Spleen (tissue), 11 donors: Measurements from ENCODE around the gene ZNF814. TPM values are rescaled to one million over a fixed set of nuclear protein-coding genes. Genes with fewer than 3 reads are reported as not detected.
"Not testable (repeated sequence)": the region's sequence is repeated elsewhere in the genome, so short reads cannot be mapped to it uniquely, and the experiment has no call there.

Source experiments
- DNase-seq: peaks from one replicate; pipeline ENCODE4 v3.0.0-alpha.2; 2020
- H3K27ac ChIP-seq, 8 donors: fragments of 200-600 bp; sonication (generic) in 7 of 8; 1 replicate in 4 of 8; 2 replicates in 4 of 8; pipeline versions ENCODE4 v1.5.0 to v1.8.0; 2016 to 2021; ENCODE audit warnings: inconsistent platforms in 4 of 8, mild to moderate bottlenecking in 4 of 8, moderate library complexity in 1 of 8
- H3K27me3 ChIP-seq, 7 donors: fragments of 200-600 bp; sonication (generic) in 6 of 7; replicated peaks in 1 of 7; 1 replicate in 4 of 7; 2 replicates in 3 of 7; pipeline versions ENCODE4 v1.5.0 to v1.8.0; 2016 to 2021; ENCODE audit warnings: inconsistent platforms in 3 of 7, mild to moderate bottlenecking in 1 of 7
- H3K36me3 ChIP-seq, 6 donors: fragments of 200-600 bp; sonication (generic) in 5 of 6; 1 replicate in 4 of 6; 2 replicates in 2 of 6; pipeline versions ENCODE4 v1.5.0 to v1.8.0; 2016 to 2021; ENCODE audit warnings: inconsistent platforms in 2 of 6
- H3K4me1 ChIP-seq, 6 donors: fragments of 200-600 bp; sonication (generic) in 5 of 6; 1 replicate in 3 of 6; 2 replicates in 3 of 6; pipeline versions ENCODE4 v1.5.0 to v1.8.0; 2016 to 2021; ENCODE audit warnings: inconsistent platforms in 3 of 6
- H3K4me3 ChIP-seq, 8 donors: fragments of 200-600 bp; sonication (generic) in 7 of 8; 1 replicate in 4 of 8; 2 replicates in 4 of 8; pipeline versions ENCODE4 v1.5.0 to v1.8.0; 2016 to 2021; ENCODE audit warnings: inconsistent platforms in 4 of 8, mild to moderate bottlenecking in 4 of 8, moderate library complexity in 2 of 8
- H3K9me3 ChIP-seq, 8 donors: fragments of 200-600 bp; sonication (generic) in 7 of 8; 1 replicate in 4 of 8; 2 replicates in 4 of 8; pipeline versions ENCODE4 v1.5.0 to v1.8.0; 2016 to 2021; ENCODE audit warnings: inconsistent platforms in 4 of 8
- CTCF ChIP-seq, 11 experiments: fragments of 200-600 bp in 7 of 11; fragments of 450-650 bp in 4 of 11; sonication (generic) in 4 of 11; IDR thresholded peaks in 8 of 11; conservative IDR thresholded peaks in 3 of 11; 1 replicate in 7 of 11; 2 replicates in 4 of 11; pipeline versions ENCODE4 v1.4.0 to v1.8.0; 2016 to 2021; ENCODE audit warnings: antibody characterized with exemption in 11 of 11, inconsistent platforms in 4 of 11, mild to moderate bottlenecking in 1 of 11
- POLR2A ChIP-seq, 3 donors: fragments of 450-650 bp; IDR thresholded peaks; one replicate each; pipeline ENCODE4 v1.5.1; 2017; ENCODE audit warnings: antibody characterized with exemption in 3 of 3, mild to moderate bottlenecking in 1 of 3
- POLR2AphosphoS5 ChIP-seq, 3 donors: sonication (generic); formaldehyde crosslinking; IDR thresholded peaks; one replicate each; pipeline ENCODE4 v1.5.1; 2017; ENCODE audit warnings: antibody characterized with exemption in 3 of 3
- WGBS, 5 donors: extraction: QIAGEN DNeasy Blood & Tissue Kit in 3 of 5; methylation state at CpG; one replicate each; pipeline versions ENCODE4 v1.1.5 to v1.1.7; 2013 to 2018; 5-methylcytosine and 5-hydroxymethylcytosine counted together
- intact Hi-C: fragments of 100-400 bp; cut with DNase I; formaldehyde crosslinking; loops from one replicate; pipeline ENCODE4 v1.15.0; 2023; ENCODE audit warnings: low total_unique reads
- polyA plus RNA-seq, 3 donors: library from polyadenylated mRNA; stranded (reverse); fragments of 200-250 nt; gene quantifications; one replicate each; pipeline ENCODE4 v1.2.1, GENCODE V29; 2013
- total RNA-seq, 7 donors: library from RNA; depleted of rRNA in 3 of 7; stranded (reverse); fragments of >200 nt in 3 of 7; fragmentation: NEBNext Ultra II Directional in 4 of 7; extraction: Animal tissue kit (Norgen Biotek cat#: 25700) in 4 of 7; gene quantifications; one replicate each; pipeline versions ENCODE4 v1.1.0 to v1.2.1, GENCODE V29; 2016 to 2021
- donor health status: healthy with polysubstance abuse.
- donor health status: DM: no; HTN: no; CAD: no; lungs with moderate emphysema.
- donor health status: DM: no; HTN: no; CAD: no.
- donor health status: Bipolar disorder and iron deficiency.
- donor health status: healthy.
- donor health status: DM: no; HTN: no; CAD: no.
- donor health status: DM: yes; HTN: yes; CAD: no.

The ZNF814 gene
- total and polyA plus RNA-seq, 10 donors = 15.4 to 48.1 (median 30.7) TPM

- H3K4me3 ChIP-seq = peak within 1 kb of the TSS; percentile 5 to 68 (median 38)
- peaks cover 0 to 26% (median 11%) of the 10 kb centered on the region in 6 donors for H3K4me1 ChIP-seq
- WGBS, 5 donors = 46 to 77% (median 49%) methylated on average over 14 to 22 of the region's 22 CpGs
Observed at GRCh38 chr19:57830071-57830602, 58.7 kb downstream of the ZNF814 start, which contains the start of gene ZNF587B. ZNF587B (plus strand) TSS chr19:57830299; CDS start chr19:57830529, 230 bp downstream.

GRCh38 chr19:57829316-57829715, 59.5 kb downstream of the ZNF814 start:
- intact Hi-C loops = no loop called here
- H3K36me3 ChIP-seq = peaks cover 0 to 46% (median 2%) of the 10 kb centered on the region in 6 donors
- no peak overlapping the region for H3K4me3 ChIP-seq
- peak overlapping the region in 1 of 8 donors; percentile 76 for H3K27ac ChIP-seq
- no peaks in the 10 kb centered on the region for H3K27me3 ChIP-seq
- no peak for TF ChIP-seq POLR2AphosphoS5 (IDR thresholded peaks at IDR 0.05)
- no peak for TF ChIP-seq CTCF (IDR thresholded peaks at IDR 0.05 in 8 of 11, conservative IDR thresholded peaks at IDR 0.05 in 3 of 11)
- no peak for TF ChIP-seq POLR2A (IDR thresholded peaks at IDR 0.05)
- no peak for DNase-seq
- 82 to 95% (median 90%) methylated on average over 5 of the region's 5 CpGs for WGBS, 5 donors
- no peaks in the 10 kb centered on the region for H3K9me3 ChIP-seq
- peaks cover 0 to 26% (median 11%) of the 10 kb centered on the region in 6 donors for H3K4me1 ChIP-seq

More at GRCh38 chr19:57830071-57830602, 58.7 kb downstream of the ZNF814 start, which contains the start of gene ZNF587B:
- Histone ChIP-seq H3K36me3 (peaks cover 0 to 40% (median 2%) of the 10 kb centered on the region in 6 donors), H3K9me3 (no peaks in the 10 kb centered on the region), H3K27me3 (no peaks in the 10 kb centered on the region), H3K27ac (peak within 1 kb of the TSS in 7 of 8 donors; percentile 51 to 83 (median 73))
- TF ChIP-seq CTCF (IDR thresholded peaks at IDR 0.05 in 8 of 11, conservative IDR thresholded peaks at IDR 0.05 in 3 of 11) (peak in 7 of 11 experiments; percentile 10 to 51 (median 28)), POLR2A (IDR thresholded peaks at IDR 0.05) (no peak), POLR2AphosphoS5 (IDR thresholded peaks at IDR 0.05) (peak; percentile 66 to 72 (median 71))
- peak; percentile 84 for DNase-seq
- intact Hi-C loops = no loop called here

- DNase-seq = no peak
- intact Hi-C loops = no loop called here
- no peak for TF ChIP-seq CTCF (IDR thresholded peaks at IDR 0.05 in 8 of 11, conservative IDR thresholded peaks at IDR 0.05 in 3 of 11)
- no peak for TF ChIP-seq POLR2AphosphoS5 (IDR thresholded peaks at IDR 0.05)
- TF ChIP-seq POLR2A (IDR thresholded peaks at IDR 0.05) = no peak
- Histone ChIP-seq H3K4me1 (peaks cover 0 to 35% (median 13%) of the 10 kb centered on the region in 6 donors), H3K36me3 (peaks cover 0 to 64% (median 2%) of the 10 kb centered on the region in 6 donors), H3K27me3 (no peaks in the 10 kb centered on the region), H3K9me3 (no peaks in the 10 kb centered on the region), H3K27ac (no peak overlapping the region), H3K4me3 (no peak overlapping the region)
- WGBS, 5 donors = 92 to 95% (median 95%) methylated on average over 6 of the region's 6 CpGs
Observed at GRCh38 chr19:57825511-57825910, 63.3 kb downstream of the ZNF814 start.

- intact Hi-C loops = not testable (repeated sequence)
Observed at GRCh38 chr19:57823608-57824007, 65.2 kb downstream of the ZNF814 start.

GRCh38 chr19:57823155-57823554, 65.7 kb downstream of the ZNF814 start:
- H3K4me3 ChIP-seq, DNase-seq, H3K27me3 ChIP-seq, intact Hi-C loops, H3K27ac ChIP-seq, H3K9me3 ChIP-seq: not testable (repeated sequence)
- WGBS, 5 donors = 73 to 91% (median 90%) methylated on average over 2 of the region's 2 CpGs
- Histone ChIP-seq H3K36me3 (peaks cover 0 to 56% (median 0%) of the 10 kb centered on the region in 6 donors), H3K4me1 (peaks cover 0 to 48% (median 27%) of the 10 kb centered on the region in 6 donors)

More at GRCh38 chr19:57823608-57824007, 65.2 kb downstream of the ZNF814 start:
- not testable (repeated sequence) for H3K27ac ChIP-seq, H3K27me3 ChIP-seq, DNase-seq, H3K9me3 ChIP-seq, H3K4me3 ChIP-seq
- 79 to 95% (median 90%) methylated on average over 4 of the region's 4 CpGs for WGBS, 5 donors
- Histone ChIP-seq H3K36me3 (peaks cover 0 to 56% (median 2%) of the 10 kb centered on the region in 6 donors), H3K4me1 (peaks cover 0 to 44% (median 25%) of the 10 kb centered on the region in 6 donors)

- H3K4me3 ChIP-seq, H3K9me3 ChIP-seq, intact Hi-C loops, H3K27ac ChIP-seq, H3K27me3 ChIP-seq, DNase-seq: not testable (repeated sequence)
- Histone ChIP-seq H3K36me3 (peaks cover 0 to 45% (median 0%) of the 10 kb centered on the region in 6 donors), H3K4me1 (peaks cover 0 to 48% (median 27%) of the 10 kb centered on the region in 6 donors)
- WGBS, 5 donors = 87 to 100% (median 95%) methylated on average over 2 to 3 of the region's 3 CpGs
Observed at GRCh38 chr19:57821501-57821900, 67.3 kb downstream of the ZNF814 start.

GRCh38 chr19:57821095-57821494, 67.7 kb downstream of the ZNF814 start:
- H3K27me3 ChIP-seq, H3K27ac ChIP-seq, intact Hi-C loops, H3K9me3 ChIP-seq, DNase-seq: not testable (repeated sequence)
- WGBS, 5 donors = 65 to 89% (median 79%) methylated on average over 2 to 3 of the region's 3 CpGs
- peaks cover 0 to 41% (median 0%) of the 10 kb centered on the region in 6 donors for H3K36me3 ChIP-seq
- H3K4me1 ChIP-seq = peaks cover 0 to 48% (median 27%) of the 10 kb centered on the region in 6 donors
- peak overlapping the region in 1 of 8 donors; percentile 77 for H3K4me3 ChIP-seq
